Pancreas (tissue), 10 donors: ENCODE measurements around the gene REXO2. TPM values are rescaled to one million over a fixed set of nuclear protein-coding genes. Genes with fewer than 3 reads are reported as not detected.

Experiments used
- ATAC-seq, 4 donors: fragments of 200-7000 bp; cut with Tn5 transposase; one replicate each; pipeline versions ENCODE4 v1.8.0 to v1.9.1; 2020; ENCODE audit warnings: mild to moderate bottlenecking in 4 of 4, moderate library complexity in 4 of 4
- DNase-seq, 6 donors: peaks; one replicate each; pipeline ENCODE4 v3.0.0-alpha.2; 2020
- FAIRE-seq: peaks from 2 replicates; lab custom pipeline; 2012; peaks lifted over from hg19 to GRCh38; lab: Jason Lieb, UNC
- H3K27ac ChIP-seq, 4 donors: fragments of 200-600 bp; sonication (generic); 1 replicate in 3 of 4; 2 replicates in 1 of 4; pipeline versions ENCODE4 v1.5.0 to v1.8.0; 2020
- H3K27me3 ChIP-seq, 4 donors: fragments of 200-600 bp; one replicate each; pipeline ENCODE4 v1.8.0; 2021
- H3K36me3 ChIP-seq, 3 donors: fragments of 200-600 bp; sonication (generic) in 1 of 3; one replicate each; pipeline versions ENCODE4 v1.5.0 to v1.8.0; 2020 to 2021
- H3K4me1 ChIP-seq, 3 donors: fragments of 200-600 bp; one replicate each; pipeline ENCODE4 v1.8.0; 2021
- H3K4me3 ChIP-seq, 4 donors: fragments of 200-600 bp; sonication (generic) in 2 of 4; one replicate each; pipeline versions ENCODE4 v1.5.0 to v1.8.0; 2020 to 2021
- H3K9me3 ChIP-seq, 4 donors: fragments of 200-600 bp; one replicate each; pipeline ENCODE4 v1.8.0; 2021
- CTCF ChIP-seq, 4 donors: fragments of 200-600 bp; sonication (generic) in 3 of 4; IDR thresholded peaks; one replicate each; pipeline versions ENCODE4 v1.5.0 to v1.8.0; 2021; ENCODE audit warnings: antibody characterized with exemption in 4 of 4
- WGBS, 2 donors: extraction: QIAGEN DNeasy Blood & Tissue Kit; methylation state at CpG; one replicate each; pipeline ENCODE4 v1.1.7; 2013; 5-methylcytosine and 5-hydroxymethylcytosine counted together
- intact Hi-C, 3 donors: fragments of 100-400 bp; cut with DNase I; formaldehyde crosslinking; loops; one replicate each; pipeline versions ENCODE4 v1.11.1 to v1.14.2; 2022
- polyA plus RNA-seq, 2 donors: library from polyadenylated mRNA; stranded (reverse); fragments of 200-250 nt; gene quantifications; one replicate each; pipeline ENCODE4 v1.2.3, GENCODE V29; 2013
- total RNA-seq, 6 donors: library from RNA; stranded (reverse); fragmentation: NEBNext Ultra II Directional in 4 of 6; extraction: Animal tissue kit (Norgen Biotek cat#: 25700) in 4 of 6; gene quantifications; one replicate each; pipeline versions ENCODE4 v1.2.1 to v1.2.4, GENCODE V29; 2021 to 2023
- donor health status: healthy with polysubstance abuse.
- donor health status: DM: no; HTN: no; CAD: no; lungs with moderate emphysema.
- donor health status: DM: no; HTN: no; CAD: no.
- donor health status: control.
- donor health status: control.
- donor health status: Bipolar disorder and iron deficiency.
- donor health status: DM: yes; HTN: yes; CAD: no.
- donor health status: DM: no; HTN: no; CAD: no.
- donor health status: DM: no; HTN: no; CAD: no.
- donor health status: DM: yes; HTN: yes; CAD: no.

The REXO2 gene
- total and polyA plus RNA-seq, 8 donors = 24.0 to 41.1 (median 29.1) TPM

GRCh38 chr11:114447444-114447843 lies 8.2 kb downstream of the REXO2 start:
- Histone ChIP-seq H3K27me3 (no peaks in the 10 kb centered on the region), H3K4me3 (no peak overlapping the region), H3K9me3 (no peaks in the 10 kb centered on the region), H3K36me3 (peaks cover 0 to 16% (median 7%) of the 10 kb centered on the region in 3 donors), H3K27ac (no peak overlapping the region), H3K4me1 (no peaks in the 10 kb centered on the region)
- DNase-seq (no peak), FAIRE-seq (no peak), ATAC-seq (no peak)
- intact Hi-C loops = no loop called here
- TF ChIP-seq CTCF (IDR thresholded peaks at IDR 0.05) = no peak
- 94 to 97% methylated on average over 2 of the region's 2 CpGs for whole genome bisulfite sequencing, 2 donors

DNA sequence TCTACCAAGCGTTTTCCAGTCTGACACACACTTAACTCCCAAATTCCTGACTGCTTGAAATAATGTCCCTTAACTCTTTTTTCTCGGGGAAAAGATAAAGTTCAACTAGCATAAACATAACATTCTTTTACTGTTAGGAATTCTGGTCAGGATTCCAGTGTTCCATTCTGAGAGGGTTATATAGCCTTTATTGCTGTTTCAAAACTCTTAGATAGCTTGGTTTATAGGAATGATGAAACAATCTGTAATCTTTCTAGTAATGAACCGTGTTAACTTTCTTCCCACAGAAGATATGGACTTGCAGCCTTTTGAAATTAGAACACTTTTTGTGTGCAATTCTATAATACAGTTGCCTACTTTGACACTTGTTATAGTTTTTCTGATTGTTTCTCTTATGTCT lies 8.6 kb downstream of the REXO2 start:
- DNase-seq = no peak
- no peak for FAIRE-seq
- no peak for TF ChIP-seq CTCF (IDR thresholded peaks at IDR 0.05)
- intact Hi-C loops = no loop called here
- Histone ChIP-seq H3K4me3 (no peak overlapping the region), H3K4me1 (no peaks in the 10 kb centered on the region), H3K27me3 (no peaks in the 10 kb centered on the region), H3K36me3 (peaks cover 0 to 16% (median 7%) of the 10 kb centered on the region in 3 donors), H3K9me3 (no peaks in the 10 kb centered on the region), H3K27ac (no peak overlapping the region)
- ATAC-seq = no peak
- 67 to 84% methylated on average over 3 of the region's 3 CpGs for WGBS, 2 donors

- Histone ChIP-seq H3K36me3 (peaks cover 0 to 16% (median 7%) of the 10 kb centered on the region in 3 donors), H3K27me3 (no peaks in the 10 kb centered on the region), H3K9me3 (no peaks in the 10 kb centered on the region), H3K27ac (no peak overlapping the region), H3K4me3 (no peak overlapping the region), H3K4me1 (no peaks in the 10 kb centered on the region)
- ATAC-seq = no peak
- intact Hi-C loops = no loop called here
- FAIRE-seq = peak; percentile 23
- TF ChIP-seq CTCF (IDR thresholded peaks at IDR 0.05) = no peak
- 73% methylated on average over 2 of the region's 2 CpGs for WGBS, 2 donors
- no peak for DNase-seq
Observed at GRCh38 chr11:114448749-114449482, 9.6 kb downstream of the REXO2 start.

DNA sequence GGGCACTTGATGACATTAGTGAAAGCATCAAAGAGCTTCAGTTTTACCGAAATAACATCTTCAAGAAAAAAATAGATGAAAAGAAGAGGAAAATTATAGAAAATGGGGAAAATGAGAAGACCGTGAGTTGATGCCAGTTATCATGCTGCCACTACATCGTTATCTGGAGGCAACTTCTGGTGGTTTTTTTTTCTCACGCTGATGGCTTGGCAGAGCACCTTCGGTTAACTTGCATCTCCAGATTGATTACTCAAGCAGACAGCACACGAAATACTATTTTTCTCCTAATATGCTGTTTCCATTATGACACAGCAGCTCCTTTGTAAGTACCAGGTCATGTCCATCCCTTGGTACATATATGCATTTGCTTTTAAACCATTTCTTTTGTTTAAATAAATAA lies 10.6 kb downstream of the REXO2 start:
- Histone ChIP-seq H3K9me3 (no peaks in the 10 kb centered on the region), H3K4me3 (no peak overlapping the region), H3K36me3 (peaks cover 0 to 9% (median 7%) of the 10 kb centered on the region in 3 donors), H3K27ac (no peak overlapping the region), H3K4me1 (no peaks in the 10 kb centered on the region), H3K27me3 (no peaks in the 10 kb centered on the region)
- no peak for DNase-seq
- ATAC-seq = no peak
- WGBS, 2 donors = 73 to 80% methylated on average over 6 of the region's 6 CpGs
- intact Hi-C loops = no loop called here
- FAIRE-seq = no peak
- no peak for TF ChIP-seq CTCF (IDR thresholded peaks at IDR 0.05)

GRCh38 chr11:114452399-114452798 lies 13.1 kb downstream of the REXO2 start:
- Histone ChIP-seq H3K36me3 (peaks cover 0 to 7% (median 5%) of the 10 kb centered on the region in 3 donors), H3K9me3 (no peaks in the 10 kb centered on the region), H3K27ac (no peak overlapping the region), H3K4me1 (no peaks in the 10 kb centered on the region), H3K4me3 (no peak overlapping the region), H3K27me3 (no peaks in the 10 kb centered on the region)
- ATAC-seq (no peak), DNase-seq (no peak), FAIRE-seq (no peak)
- intact Hi-C loops = no loop called here
- TF ChIP-seq CTCF (IDR thresholded peaks at IDR 0.05) = no peak
- WGBS, 2 donors = 92 to 96% methylated on average over 3 of the region's 3 CpGs
